Measurements from ENCODE around the gene B3GLCT.

DNA sequence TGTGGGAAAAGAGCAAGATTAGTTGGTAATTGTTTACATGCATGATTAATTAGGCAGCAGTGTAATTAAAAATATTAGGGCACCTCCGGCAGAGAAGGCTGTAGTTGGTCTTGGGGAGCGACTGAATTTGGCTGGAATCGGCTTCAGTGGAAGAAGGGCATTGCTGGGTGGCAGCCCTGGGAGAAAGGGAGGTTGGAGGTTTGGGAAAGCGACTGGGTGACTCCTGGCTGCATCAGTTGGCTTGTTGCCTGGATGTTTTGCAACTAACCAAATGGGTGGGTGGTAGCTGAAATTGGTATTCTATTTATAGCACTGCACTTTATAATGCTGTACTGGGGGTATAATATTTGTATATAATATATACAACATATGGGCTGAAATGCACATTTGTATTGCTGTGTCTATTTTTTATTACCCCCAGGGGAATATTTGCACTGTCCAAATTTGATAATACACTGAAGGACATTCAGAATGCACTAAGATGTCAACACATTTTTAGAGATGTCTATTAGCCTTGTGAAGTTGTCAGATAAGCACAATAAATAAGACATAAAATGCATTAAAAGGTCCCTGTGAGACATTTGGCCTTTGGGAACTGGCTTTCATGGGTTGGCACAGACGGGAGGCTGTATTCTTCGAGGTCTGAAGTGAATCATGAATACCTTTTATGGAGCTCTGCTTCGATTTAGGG is 1.7 kb downstream of the B3GLCT start:
- TF ChIP-seq, protein P1, sequence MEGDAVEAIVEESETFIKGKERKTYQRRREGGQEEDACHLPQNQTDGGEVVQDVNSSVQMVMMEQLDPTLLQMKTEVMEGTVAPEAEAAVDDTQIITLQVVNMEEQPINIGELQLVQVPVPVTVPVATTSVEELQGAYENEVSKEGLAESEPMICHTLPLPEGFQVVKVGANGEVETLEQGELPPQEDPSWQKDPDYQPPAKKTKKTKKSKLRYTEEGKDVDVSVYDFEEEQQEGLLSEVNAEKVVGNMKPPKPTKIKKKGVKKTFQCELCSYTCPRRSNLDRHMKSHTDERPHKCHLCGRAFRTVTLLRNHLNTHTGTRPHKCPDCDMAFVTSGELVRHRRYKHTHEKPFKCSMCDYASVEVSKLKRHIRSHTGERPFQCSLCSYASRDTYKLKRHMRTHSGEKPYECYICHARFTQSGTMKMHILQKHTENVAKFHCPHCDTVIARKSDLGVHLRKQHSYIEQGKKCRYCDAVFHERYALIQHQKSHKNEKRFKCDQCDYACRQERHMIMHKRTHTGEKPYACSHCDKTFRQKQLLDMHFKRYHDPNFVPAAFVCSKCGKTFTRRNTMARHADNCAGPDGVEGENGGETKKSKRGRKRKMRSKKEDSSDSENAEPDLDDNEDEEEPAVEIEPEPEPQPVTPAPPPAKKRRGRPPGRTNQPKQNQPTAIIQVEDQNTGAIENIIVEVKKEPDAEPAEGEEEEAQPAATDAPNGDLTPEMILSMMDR (IDR thresholded peaks at IDR 0.05; ENCODE audit: insufficient read depth, low read depth, low read length): no peak
- no peak for TF ChIP-seq EZH2 (IDR thresholded peaks at IDR 0.05; ENCODE audit: insufficient read depth, low read length)

Measured in astrocyte (in vitro differentiated cells and primary cell).